GM21360 (cell line): ENCODE results near the gene PEMT.

ENCODE experiments used
- ATAC-seq: cut with Tn5 transposase; IDR thresholded peaks from one replicate; pipeline ENCODE4 v1.9.1; 2021; ENCODE audit warnings: mild to moderate bottlenecking, moderate library complexity; ENCODE audit not compliant: unreplicated experiment

Gene PEMT

DNA sequence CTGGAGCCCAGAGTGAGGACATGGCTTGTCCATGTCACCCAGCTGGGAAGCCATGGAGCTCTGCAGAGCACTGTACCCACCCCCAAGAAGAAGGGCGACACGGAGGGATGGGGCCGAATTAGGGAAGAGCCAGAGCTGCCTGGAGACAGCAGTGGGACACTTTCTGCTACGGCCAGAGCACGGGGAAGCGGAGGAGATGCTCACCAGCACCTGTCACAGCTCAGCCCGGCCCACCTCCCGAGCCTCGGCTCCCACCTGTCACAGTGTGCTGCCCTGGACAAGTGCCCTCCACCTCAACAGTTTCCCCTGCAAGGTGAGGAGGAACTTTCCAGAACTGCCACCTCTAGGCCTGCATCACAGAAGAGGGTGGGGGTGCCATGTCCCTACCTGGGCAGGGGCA is 36.4 kb downstream of the PEMT start:
- ATAC-seq = no peak

- ATAC-seq = no peak
Observed at GRCh38 chr17:17554266-17554665, 37.2 kb downstream of the PEMT start.

GRCh38 chr17:17553217-17554195 is 38.0 kb downstream of the PEMT start:
- ATAC-seq = no peak

DNA sequence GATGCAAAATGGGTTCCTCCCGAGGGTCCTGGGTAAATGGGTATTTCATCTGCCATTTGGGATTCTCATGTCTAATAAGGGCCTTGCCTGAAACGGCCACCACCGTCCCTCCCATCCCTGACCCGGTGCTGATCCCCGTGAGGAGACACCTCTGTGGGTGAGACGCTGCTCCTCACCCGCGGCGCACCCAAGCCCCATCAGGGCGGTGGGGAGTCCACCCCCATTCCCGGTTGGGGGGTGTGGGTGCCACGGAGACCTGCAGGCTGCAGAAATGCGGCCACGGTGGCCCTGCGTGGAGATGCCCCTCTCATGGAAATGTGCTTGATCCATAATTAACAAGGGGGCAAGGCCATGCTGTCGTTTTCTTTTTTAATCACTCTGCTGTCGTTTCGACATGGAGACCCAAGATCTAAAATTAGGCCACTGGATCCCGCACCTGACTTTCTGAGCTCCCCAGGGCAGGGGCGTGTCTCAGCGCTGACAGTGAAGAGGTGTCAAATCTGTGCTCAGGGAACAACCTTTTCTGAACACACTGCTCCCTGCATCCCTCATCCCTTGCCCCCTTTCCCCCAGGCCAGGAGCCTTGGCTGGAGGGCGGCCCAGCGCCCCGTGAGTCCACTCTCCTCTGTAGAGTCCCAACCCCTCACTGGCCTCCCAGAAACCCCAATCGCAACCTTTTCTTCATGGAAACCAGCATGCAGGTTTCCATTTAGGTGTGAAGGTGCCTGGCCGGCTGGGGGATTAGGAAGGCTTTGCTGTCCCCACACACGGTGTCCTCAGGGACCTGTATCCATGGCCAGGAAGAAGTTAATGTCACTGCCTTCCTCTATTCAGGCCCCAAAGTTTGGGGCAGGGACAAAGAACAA is 38.9 kb downstream of the PEMT start:
- ATAC-seq = no peak

DNA sequence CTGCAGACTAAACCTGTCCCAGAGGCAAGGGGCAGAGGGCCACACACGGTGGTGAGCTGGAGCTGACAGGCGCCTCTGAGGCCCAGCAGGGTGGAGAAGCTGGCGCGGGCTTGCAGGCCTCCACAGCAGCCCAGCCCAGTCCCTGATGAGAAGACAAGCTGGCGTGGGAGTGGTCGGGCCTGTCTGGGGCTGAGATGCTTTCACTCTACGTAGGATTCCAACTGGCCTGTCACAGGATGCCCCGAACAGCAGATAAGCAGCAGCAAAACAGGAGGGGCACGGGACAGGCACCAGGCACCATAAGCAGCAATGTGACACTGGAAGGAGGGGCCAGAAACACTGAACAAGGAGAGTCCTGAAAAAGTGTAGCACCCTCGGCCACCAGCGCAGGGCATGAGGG is 40.1 kb downstream of the PEMT start:
- ATAC-seq = no peak

- no peak for ATAC-seq
Observed at GRCh38 chr17:17549732-17550366, 41.7 kb downstream of the PEMT start.

DNA sequence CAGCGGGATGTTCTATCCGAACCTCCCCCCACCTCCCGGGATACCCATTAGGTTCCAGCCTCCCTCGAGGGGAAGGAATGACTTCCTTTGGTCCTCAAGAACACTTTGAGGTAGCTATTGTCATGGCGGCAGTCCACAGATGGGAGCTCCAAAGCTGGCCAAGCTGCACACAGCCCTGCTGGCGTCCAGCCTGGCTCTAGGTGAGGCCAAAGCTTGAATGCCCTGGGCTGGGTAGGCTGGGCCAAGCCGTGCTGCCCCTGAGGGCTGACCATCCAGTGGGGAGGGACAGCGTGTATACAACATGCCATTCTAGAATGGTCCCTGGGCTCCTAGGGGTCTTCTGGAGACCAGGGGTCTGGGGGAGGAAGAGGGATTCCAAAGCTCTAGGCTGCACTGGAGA is 43.5 kb downstream of the PEMT start:
- ATAC-seq = no peak

GRCh38 chr17:17547210-17547764 is 44.2 kb downstream of the PEMT start:
- ATAC-seq = no peak

GRCh38 chr17:17546399-17547185 is 44.9 kb downstream of the PEMT start:
- ATAC-seq = no peak

DNA sequence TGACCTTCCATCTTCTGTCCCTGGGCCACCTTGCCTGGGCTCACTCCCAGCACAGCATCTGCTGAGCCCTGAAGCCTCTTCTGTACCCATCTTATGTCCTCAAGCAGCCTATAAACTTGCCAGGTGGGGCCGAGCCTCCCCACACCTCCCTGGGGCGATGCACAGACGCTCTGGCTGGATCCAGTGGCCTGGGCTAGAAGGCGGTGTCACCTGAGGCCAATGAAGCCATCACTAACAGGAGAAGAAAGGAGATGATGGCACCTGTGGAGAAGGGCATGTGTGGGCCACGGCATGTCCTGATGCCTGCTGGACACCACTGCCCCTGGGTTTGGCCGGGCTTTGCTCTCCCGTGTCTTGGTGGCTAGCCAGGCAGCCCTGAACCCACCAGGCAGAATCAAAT is 45.5 kb downstream of the PEMT start:
- no peak for ATAC-seq

DNA sequence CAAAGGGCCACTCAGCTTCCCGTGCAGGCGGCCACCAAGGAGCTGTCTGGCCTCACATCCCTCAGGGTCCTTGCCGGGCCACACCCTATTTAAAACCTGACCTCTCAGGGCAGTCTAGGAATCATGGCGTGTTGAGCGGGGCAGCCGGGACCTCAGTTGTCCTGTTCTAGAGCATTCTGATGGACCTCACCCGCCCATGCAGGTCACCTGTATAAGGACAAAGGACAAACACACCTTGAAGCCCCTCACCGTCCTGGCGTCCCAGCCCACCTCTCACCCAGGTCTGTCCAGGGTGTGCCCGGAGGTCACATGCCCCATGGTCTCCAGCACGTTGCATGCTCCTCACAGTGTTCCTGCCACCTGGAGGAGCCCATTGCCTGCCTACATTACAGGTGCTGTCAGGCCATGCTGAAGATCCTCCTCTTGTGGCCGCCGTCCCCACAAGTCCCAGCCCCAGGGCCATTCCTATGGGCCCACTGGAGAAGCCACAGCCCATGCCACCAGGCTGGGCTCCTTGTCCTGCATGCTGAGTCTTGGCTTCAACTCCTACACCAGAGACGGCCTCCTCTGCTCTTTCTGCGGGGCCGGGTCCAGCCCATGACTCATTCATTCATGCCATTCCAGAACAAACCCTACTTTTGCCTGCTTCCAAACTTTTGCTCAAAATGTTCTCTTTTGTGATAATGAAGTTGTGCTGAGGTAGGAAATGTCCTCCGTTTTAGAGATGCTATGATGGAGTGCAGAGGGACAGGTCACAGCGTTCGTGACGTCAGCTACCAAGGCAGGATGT is 46.3 kb downstream of the PEMT start:
- no peak for ATAC-seq

- ATAC-seq = no peak
Observed at GRCh38 chr17:17542906-17543635, 48.4 kb downstream of the PEMT start.

DNA sequence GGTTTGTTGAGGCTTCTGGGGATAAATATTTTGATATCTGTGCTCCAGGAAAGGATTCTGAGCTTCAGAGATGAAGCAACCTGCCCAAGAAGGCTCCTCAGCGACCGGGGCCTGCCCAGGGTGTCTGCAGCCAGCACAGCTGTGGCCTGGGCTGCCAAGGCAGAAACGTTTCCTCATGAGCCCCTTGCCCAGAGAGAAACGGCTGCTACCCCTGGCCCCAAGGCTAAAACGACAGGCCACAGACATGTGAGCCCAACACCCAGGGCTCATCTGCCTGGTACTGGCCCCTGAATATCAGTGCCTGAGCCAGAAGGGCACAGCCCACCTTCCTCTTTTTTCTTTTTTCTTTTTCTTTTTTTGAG is 49.9 kb downstream of the PEMT start:
- no peak for ATAC-seq

GRCh38 chr17:17540935-17541639 is 50.4 kb downstream of the PEMT start:
- ATAC-seq = no peak

GRCh38 chr17:17540278-17540906 is 51.1 kb downstream of the PEMT start:
- ATAC-seq = no peak

GRCh38 chr17:17539591-17539990 is 51.9 kb downstream of the PEMT start:
- no peak for ATAC-seq
